CD4-positive, alpha-beta T cell treated with Interleukin-17A for 1 hour (primary cell): Measurements from ENCODE around the gene TBC1D22A.
"Not testable (repeated sequence)": the region's sequence is repeated elsewhere in the genome, so short reads cannot be mapped to it uniquely, and the experiment has no call there.

Source experiments
- DNase-seq: peaks from one replicate; pipeline ENCODE4 v3.0.0-alpha.2; 2020

TBC1D22A gene

DNA sequence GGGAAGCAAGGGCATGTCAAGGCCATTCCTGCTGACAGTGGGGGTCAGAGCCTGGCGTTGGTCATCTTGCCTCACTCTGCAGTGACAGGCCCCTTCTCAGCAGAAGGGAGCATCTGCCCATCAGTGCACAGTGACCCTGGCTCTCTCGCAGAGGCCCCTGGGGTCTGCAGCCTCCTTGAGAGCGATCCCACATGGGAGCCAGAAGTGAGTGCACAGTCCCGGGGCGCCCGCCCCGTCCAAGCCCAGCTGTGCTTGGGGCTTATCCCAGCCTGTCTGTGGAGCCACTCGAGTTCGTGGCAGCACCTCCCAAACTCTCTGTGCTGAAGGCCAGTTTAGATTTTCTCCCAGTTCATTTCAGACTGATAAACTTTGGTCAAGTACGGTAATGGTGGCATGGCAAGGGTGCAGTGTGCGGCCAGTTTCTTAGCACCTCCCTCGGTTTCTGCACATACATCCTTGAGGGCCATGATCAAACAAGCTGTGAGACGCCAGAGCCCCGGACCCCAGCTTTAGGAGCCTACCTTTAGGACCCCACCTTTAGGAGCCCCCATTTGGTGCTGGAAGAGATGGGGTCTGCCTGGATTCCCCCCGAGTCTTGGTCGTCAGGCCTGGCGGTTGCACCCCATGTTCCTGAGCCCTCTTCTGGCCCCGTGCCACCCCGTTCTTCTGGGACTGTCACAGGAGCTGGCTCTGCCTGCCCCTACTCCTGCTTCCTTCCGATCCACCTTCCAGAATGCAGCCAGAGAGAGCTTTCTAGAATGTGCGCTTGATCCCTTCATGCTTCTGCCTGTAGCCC is 369.4 kb downstream of the TBC1D22A start:
- no peak for DNase-seq

DNA sequence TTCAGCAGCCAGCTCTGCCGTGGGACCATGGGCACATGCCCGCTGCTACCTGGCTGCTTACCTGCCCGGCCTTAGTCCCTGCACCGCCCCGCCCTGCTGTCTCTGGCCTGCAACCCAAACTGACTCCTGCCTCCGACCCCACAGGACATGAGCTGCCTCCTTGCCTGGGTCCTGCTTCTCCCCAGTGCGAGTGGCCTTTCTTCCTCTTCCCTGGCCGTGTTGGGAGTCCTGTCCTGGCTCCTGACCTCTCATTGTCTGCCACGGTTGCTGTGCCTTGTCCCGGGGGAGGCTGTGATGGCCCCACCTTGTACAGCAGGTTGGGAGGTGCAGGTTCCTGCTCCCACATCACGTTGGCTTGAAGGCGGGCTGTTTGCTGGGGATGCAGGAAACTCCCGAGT is 370.0 kb downstream of the TBC1D22A start:
- no peak for DNase-seq

- no peak for DNase-seq
Observed at GRCh38 chr22:47133061-47133969, 370.9 kb downstream of the TBC1D22A start.

GRCh38 chr22:47134222-47134621 is 371.8 kb downstream of the TBC1D22A start:
- DNase-seq = no peak

DNA sequence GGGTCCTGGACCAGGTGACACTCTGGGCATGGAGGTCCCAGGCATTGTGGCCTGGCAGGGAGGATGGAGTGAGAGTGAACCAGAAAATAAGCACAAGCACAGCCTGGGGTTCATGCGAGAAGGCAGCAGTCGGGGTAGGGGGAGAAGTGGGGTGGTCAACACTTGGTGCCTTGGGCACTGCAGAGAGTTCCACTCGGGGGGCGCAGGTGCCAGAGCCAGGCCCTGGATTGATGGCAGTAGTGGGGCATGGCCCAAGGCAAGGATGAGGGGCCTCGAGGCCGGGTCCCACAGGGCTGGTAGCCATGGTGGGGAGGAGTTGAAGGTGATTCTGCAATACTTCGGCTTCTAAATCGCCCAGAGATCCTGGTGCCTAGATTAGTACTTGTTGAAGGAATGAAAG is 372.9 kb downstream of the TBC1D22A start:
- DNase-seq = no peak

DNA sequence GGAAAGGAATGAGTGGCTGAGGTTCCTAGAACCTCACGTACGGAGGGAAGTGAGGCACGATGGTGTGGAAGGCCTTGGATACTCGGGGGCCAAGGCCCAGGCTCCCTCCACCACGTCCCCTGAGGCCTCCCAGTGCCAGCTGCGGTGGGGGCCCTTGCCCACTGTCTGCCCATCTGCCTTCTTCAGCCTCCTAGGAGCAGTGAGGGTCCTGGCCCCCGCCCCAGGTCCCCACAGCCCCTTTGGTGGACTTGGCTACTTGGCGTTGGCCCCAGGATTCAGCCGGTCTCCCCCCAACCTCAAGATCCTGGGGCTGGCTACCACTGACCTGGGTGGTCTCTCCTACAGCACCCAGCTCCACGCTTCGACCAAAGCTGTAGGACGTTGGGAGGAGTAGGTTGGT is 373.6 kb downstream of the TBC1D22A start:
- DNase-seq = no peak

GRCh38 chr22:47136671-47137070 is 374.2 kb downstream of the TBC1D22A start:
- DNase-seq = no peak

DNA sequence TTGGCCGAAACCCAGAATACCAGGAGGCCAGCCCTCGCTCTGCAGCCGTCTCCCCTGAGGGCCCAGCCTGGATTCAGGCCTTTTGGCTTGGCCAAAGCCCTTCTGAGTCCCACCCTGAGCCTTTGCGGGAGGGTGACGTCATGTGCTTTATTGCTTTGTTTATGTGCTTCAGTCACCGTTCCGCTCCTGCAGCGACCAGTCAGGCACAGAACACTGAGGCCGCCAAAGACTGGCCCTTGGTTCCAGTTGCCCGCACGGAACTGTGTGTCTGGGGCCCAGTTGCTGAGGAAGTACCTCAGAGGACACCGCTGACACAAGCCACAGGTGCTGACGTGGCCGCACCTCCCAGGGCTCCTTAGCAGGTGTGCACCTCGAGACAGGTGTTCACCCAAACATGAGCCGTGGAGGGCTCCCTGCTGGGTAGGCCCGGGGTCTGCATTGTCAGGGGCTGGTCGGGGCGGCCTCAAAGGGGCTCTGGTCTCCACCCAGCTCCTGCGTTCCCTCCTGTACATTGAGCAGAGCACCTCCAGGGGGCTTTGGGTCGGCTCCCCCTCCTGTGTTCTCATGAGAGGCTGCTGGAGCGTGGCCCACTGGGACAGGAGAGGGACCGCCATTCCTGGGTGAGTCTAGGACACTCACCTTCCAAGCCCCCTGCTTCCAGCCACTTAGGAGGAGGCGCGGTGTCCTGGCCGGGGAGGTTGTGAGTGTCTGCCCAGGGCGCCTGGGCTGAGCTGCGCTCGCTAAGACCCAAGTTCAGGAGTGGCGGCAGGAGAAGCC is 376.8 kb downstream of the TBC1D22A start:
- DNase-seq = no peak

- no peak for DNase-seq
Observed at GRCh38 chr22:47139790-47140119, 377.3 kb downstream of the TBC1D22A start.

- DNase-seq = not testable (repeated sequence)
Observed at GRCh38 chr22:47140975-47141374, 378.5 kb downstream of the TBC1D22A start.

DNA sequence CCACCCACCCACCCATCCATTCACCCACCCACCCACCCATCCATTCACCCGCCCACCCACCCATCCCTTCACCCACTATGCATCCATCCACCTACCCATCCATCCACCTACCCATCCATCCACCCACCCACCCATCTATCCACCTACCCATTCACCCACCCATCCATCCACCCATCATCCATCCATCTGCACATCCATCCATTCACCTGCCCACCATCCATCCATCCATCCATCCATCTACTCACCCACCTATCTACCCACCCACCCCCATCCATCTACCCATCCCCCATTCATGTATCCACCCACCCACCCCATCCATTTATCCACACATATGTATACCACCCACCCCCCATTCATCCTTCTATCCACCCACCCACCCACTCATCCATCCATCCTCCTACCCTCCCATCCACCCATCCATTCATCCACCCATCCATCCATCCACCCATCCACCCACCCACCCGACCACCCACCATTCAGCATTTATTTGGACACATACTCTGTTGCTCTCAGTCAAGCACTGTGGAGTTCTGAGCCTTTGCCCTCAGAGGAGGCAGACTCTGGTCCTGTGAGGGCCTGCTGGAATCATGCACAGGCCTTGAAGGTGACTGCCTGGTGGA is 380.1 kb downstream of the TBC1D22A start:
- DNase-seq = no peak

GRCh38 chr22:47143249-47143938 is 380.9 kb downstream of the TBC1D22A start:
- no peak for DNase-seq

- no peak for DNase-seq
Observed at GRCh38 chr22:47144076-47144765, 381.8 kb downstream of the TBC1D22A start.

- no peak for DNase-seq
Observed at GRCh38 chr22:47144791-47145425, 382.5 kb downstream of the TBC1D22A start.

- no peak for DNase-seq
Observed at GRCh38 chr22:47145883-47146282, 383.4 kb downstream of the TBC1D22A start.

- no peak for DNase-seq
Observed at GRCh38 chr22:47146391-47146790, 383.9 kb downstream of the TBC1D22A start.

DNA sequence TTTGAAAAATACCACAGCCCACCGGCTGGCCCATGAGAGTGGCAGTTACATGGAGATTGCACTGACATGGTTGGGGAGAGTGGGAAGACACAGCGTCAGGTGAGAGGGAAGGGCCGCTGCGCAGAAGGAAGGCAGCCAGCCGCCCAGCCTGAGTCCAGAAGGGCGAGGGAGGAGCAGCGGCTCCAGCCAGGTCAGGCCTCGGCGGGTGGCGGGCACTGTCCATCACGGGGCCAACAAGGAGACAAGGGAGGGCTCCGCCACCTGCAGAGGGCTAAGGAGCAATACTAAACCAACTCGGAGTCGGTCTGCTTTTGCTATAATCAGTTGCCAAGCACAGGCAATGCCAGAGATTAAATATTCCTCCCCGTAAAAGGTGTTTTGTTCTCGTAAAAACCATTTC is 384.5 kb downstream of the TBC1D22A start:
- no peak for DNase-seq

DNA sequence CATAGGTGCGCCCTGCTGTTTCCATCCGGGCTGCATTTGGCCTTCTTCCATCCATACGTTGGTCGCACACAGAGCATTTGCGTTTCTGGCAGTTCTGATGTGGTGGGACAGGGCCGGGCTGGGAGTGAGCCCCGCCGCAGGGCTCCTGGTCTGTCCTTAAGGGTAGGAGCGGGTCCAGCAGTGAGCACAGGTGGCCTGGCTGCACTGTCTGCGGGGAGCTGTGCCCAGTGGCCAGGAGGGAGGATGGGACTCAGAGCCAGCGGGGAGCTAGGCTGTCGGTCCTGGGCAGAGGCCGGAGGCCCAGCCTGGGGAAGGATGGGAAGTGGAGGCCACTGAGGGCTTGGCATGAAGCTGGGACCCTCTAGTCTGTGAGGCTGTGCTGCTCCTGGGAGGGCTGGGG is 385.1 kb downstream of the TBC1D22A start:
- DNase-seq = no peak

DNA sequence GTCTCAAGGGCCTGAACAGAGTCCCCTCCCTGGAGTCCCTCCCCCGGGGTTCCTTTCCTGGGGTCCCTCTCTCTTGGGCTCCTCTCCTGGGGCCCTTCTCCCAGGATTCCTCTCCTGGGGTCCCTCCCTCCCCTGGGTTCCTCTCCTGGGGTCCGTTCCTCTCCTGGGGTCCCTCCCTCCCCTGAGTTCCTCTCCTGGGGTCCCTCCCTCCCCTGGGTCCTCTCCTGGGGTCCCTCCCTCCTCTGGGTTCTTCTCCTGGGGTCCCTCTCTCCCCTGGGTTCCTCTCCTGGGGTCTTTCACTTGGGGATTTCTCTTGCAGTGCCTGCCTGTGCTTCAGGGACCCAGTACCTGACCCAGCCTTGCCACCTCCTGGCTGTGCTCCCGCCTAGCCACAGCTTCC is 386.1 kb downstream of the TBC1D22A start:
- DNase-seq = no peak

DNA sequence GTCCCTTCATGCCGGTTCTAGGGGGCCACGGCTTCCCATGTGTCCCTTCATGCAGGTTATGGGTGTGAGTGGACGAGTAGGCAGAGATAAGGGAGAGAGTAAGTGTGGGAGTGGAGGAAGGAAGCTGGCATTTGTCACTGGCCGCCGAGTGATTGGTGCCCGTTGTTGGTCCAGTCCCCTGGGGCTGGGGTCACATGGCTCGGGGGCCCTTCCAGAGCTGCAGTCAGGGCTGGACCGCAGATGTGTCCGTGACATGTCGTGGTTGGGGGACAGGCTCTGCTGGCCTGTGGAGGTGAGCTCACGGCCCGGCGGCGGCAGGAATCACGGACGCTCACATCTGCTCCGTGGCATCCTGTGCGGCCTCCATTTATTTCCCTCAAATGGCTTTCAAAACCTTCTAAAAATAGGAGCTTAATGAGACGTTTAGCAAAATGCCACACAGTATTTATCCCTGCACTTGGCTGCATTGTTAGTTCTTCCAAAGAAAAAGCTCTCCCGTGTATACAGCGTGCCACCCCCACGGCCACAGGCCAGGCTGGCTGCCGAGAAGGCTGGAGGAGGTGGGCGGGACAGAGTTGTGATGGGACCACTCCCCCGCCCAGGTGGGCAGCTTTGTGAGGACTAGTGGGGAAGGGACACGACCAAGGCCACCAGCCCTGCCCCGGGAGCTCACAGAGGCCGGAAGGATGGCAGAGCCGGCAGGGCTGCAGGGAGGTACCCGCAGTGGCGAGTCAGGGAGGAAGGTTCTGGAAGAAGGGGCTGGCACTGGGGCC is 386.7 kb downstream of the TBC1D22A start:
- DNase-seq = no peak
